GM20000 (cell line): ENCODE data around the gene CLEC4E.
"Not testable (repeated sequence)": the region's sequence is repeated elsewhere in the genome, so short reads cannot be mapped to it uniquely, and the experiment has no call there.

Experiments
- DNase-seq: peaks from one replicate; pipeline ENCODE4 v3.0.0; 2012; ENCODE audit warnings: low spot score
- CTCF ChIP-seq: IDR thresholded peaks from 2 replicates; pipeline ENCODE4 v1.5.1; 2012; ENCODE audit warnings: mild to moderate bottlenecking, control low read depth; ENCODE audit errors: extremely low read depth, missing control alignments

CLEC4E gene

DNA sequence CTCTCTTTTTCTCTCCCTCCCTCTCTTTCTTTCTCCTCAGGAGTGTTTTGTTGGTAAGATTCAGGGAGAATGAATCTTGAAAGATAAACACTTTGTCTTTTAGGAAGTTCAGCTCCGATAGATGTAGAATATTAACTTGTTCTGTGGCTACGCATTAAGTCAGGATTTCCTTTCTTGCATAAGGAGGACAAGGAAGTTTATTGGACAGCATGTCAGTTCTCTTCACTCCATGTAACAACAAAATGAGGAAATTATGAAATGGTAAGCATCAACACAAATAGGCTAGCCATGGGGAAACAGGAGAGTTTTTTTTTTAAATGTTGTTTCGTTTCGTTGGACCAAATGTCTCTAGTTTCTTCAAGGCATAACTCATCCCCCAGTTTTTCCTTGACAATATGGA lies at the start of gene CLEC4E:
Gene CLEC4E, minus strand, starts transcription at position 75 of the 400 bp plus-strand sequence. CDS start 108 bp downstream, outside the sequence.
- DNase-seq, result not testable (repeated sequence)

DNA sequence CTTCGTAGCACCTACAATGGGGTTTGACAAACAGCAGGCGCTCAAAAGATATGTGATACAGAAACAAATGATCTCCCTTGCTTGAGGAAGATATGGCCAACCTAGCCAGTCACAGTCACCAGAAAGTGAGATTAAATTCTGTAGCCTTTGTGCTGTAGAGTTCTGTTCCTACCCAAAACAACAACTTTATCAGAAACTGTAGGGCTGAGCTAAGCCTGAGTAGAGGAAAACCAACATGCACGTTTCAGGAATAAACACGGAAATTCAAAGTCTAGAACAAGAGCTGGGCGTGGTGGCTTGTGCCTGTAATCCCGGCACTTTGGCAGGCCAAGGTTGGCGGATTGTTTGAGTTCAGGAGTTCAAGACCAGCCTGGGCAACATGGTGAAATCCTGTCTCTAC lies 49.0 kb upstream of the CLEC4E start:
- TF ChIP-seq CTCF, result no peak
- no peak for DNase-seq

DNA sequence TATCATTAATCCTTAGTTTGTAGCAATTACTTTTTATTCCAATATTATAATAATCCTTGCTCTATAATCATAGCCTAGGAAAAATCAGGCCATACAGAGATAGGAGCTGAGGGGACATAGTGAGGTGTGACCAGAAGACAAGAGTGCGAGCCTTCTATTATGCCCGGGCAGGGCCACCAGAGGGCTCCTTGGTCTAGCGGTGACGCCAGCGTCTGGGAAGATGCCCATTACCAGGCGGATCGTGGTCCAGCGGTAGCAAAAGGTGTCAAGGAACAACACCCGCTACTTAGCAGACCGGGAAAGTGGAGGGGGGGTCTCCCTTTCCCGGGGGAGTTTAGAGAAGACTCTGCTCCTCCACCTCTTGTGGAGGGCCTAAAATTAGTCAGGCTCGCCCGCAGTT lies 43.8 kb upstream of the CLEC4E start:
- DNase-seq, result not testable (repeated sequence)

- TF ChIP-seq CTCF, result no peak
- no peak for DNase-seq
These were observed 43.3 kb upstream of the CLEC4E start for GRCh38 chr12:8584004-8584403.

GRCh38 chr12:8581098-8581784 lies 40.5 kb upstream of the CLEC4E start:
- TF ChIP-seq CTCF, result no peak
- no peak for DNase-seq

GRCh38 chr12:8577879-8578278 lies 37.2 kb upstream of the CLEC4E start:
- DNase-seq, result no peak
- TF ChIP-seq CTCF, result no peak

- DNase-seq, result no peak
- TF ChIP-seq CTCF, result no peak
These were observed 31.8 kb upstream of the CLEC4E start for GRCh38 chr12:8572507-8572906.

DNA sequence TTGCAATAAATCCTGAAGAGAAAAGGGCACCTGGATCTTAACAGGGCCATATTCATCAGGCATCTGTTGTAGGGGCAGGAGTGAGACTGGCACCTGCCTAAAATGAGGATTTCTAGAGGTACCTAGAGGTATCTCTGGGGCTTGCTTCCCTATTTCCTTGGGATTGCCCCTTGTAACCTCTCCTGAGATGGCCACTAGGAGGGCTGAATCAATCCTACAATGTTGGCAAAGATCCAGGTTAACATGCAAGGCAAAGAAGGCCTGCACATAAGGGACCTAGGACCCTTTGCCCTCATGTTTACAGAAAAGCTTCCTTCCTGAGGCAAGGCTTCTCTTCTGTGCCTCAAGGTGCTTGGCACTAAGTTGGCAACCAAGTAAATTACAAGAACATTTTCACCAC lies 25.8 kb upstream of the CLEC4E start:
- no peak for TF ChIP-seq CTCF
- DNase-seq, result no peak

- DNase-seq, result not testable (repeated sequence)
These were observed 25.3 kb upstream of the CLEC4E start for GRCh38 chr12:8566052-8566451.
